HepG2 (cell line): ENCODE measurements around the gene SNIP1. TPM values are rescaled to one million over a fixed set of nuclear protein-coding genes. Genes with fewer than 3 reads are reported as not detected.

Experiments
- CHCHD3 ChIP-seq: sonication (generic); formaldehyde crosslinking; IDR thresholded peaks from 2 replicates; pipeline ENCODE4 v1.8.0; 2022; ENCODE audit warnings: mild to moderate bottlenecking, missing genetic modification reagents, moderate library complexity
- GABPB1 ChIP-seq: IDR thresholded peaks from 2 replicates; pipeline ENCODE4 v1.6.1; 2016; ENCODE audit warnings: mild to moderate bottlenecking, missing genetic modification reagents, moderate library complexity, missing compliant biosample characterization
- GPBP1L1 ChIP-seq: sonication (generic); formaldehyde crosslinking; IDR thresholded peaks from 2 replicates; pipeline ENCODE4 v1.5.0; 2020; ENCODE audit warnings: mild to moderate bottlenecking, missing genetic modification reagents
- GPN1 ChIP-seq: sonication (generic); formaldehyde crosslinking; IDR thresholded peaks from 2 replicates; pipeline ENCODE4 v1.5.1; 2020; ENCODE audit warnings: missing genetic modification reagents, borderline replicate concordance
- GZF1 ChIP-seq: sonication (generic); formaldehyde crosslinking; IDR thresholded peaks from 2 replicates; pipeline ENCODE4 v1.5.1; 2020; ENCODE audit warnings: mild to moderate bottlenecking, missing genetic modification reagents
- HDAC6 ChIP-seq: fragments of 200-600 bp; sonication (generic); IDR thresholded peaks from 2 replicates; pipeline ENCODE4 v1.7.0; 2017; ENCODE audit warnings: mild to moderate bottlenecking, antibody characterized with exemption, low read length, low read depth
- JUN ChIP-seq: sonication (generic); formaldehyde crosslinking; IDR thresholded peaks from 2 replicates; pipeline ENCODE4 v1.4.0; 2020; ENCODE audit warnings: mild to moderate bottlenecking, missing genetic modification reagents
- KLF15 ChIP-seq: sonication (generic); formaldehyde crosslinking; IDR thresholded peaks from 2 replicates; pipeline ENCODE4 v1.8.1; 2023; ENCODE audit warnings: borderline replicate concordance, mild to moderate bottlenecking, inconsistent platforms, missing genetic modification reagents, mixed read lengths
- NFIC ChIP-seq: IDR thresholded peaks from 2 replicates; pipeline ENCODE4 v1.6.1; 2012; ENCODE audit warnings: mild to moderate bottlenecking, low read length, inconsistent platforms
- SNAPC2 ChIP-seq: sonication (generic); formaldehyde crosslinking; IDR thresholded peaks from 2 replicates; pipeline ENCODE4 v1.8.1; 2022; ENCODE audit warnings: mild to moderate bottlenecking, missing genetic modification reagents
- TCF12 ChIP-seq, 2 experiments: fragments of 450-650 bp in 1 of 2; sonication (generic) in 1 of 2; formaldehyde crosslinking in 1 of 2; IDR thresholded peaks; 2 replicates each; pipeline versions ENCODE4 v1.6.1 to v1.8.0; 2017 to 2022; ENCODE audit warnings: antibody characterized with exemption in 1 of 2, mild to moderate bottlenecking in 1 of 2, missing genetic modification reagents in 1 of 2, moderate library complexity in 1 of 2
- TEAD3 ChIP-seq: optimal IDR thresholded peaks from 2 replicates; pipeline ENCODE3; 2016; ENCODE audit warnings: borderline replicate concordance
- ZFP62 ChIP-seq: sonication (generic); formaldehyde crosslinking; IDR thresholded peaks from 2 replicates; pipeline ENCODE4 v1.4.0; 2020; ENCODE audit warnings: missing genetic modification reagents
- ZMYM2 ChIP-seq: sonication (generic); formaldehyde crosslinking; IDR thresholded peaks from 2 replicates; pipeline ENCODE4 v1.8.0; 2022; ENCODE audit warnings: mild to moderate bottlenecking, missing genetic modification reagents
- ZNF18 ChIP-seq: sonication (generic); formaldehyde crosslinking; IDR thresholded peaks from 2 replicates; pipeline ENCODE4 v1.8.0; 2022; ENCODE audit warnings: mild to moderate bottlenecking, missing genetic modification reagents; ENCODE audit not compliant: insufficient replicate concordance
- ZNF251 ChIP-seq: sonication (generic); formaldehyde crosslinking; IDR thresholded peaks from 2 replicates; pipeline ENCODE4 v1.9.0; 2021; ENCODE audit warnings: mild to moderate bottlenecking, missing genetic modification reagents
- ZNF296 ChIP-seq: sonication (generic); formaldehyde crosslinking; conservative IDR thresholded peaks from 2 replicates; pipeline ENCODE4 v1.5.0; 2020; ENCODE audit warnings: mild to moderate bottlenecking, missing genetic modification reagents
- ZNF441 ChIP-seq: sonication (generic); formaldehyde crosslinking; IDR thresholded peaks from 2 replicates; pipeline ENCODE4 v1.7.0; 2021; ENCODE audit warnings: missing genetic modification reagents, borderline replicate concordance
- ZNF572 ChIP-seq: sonication (generic); formaldehyde crosslinking; IDR thresholded peaks from 2 replicates; pipeline ENCODE4 v1.5.1; 2020; ENCODE audit warnings: mild to moderate bottlenecking, missing genetic modification reagents
- ZNF580 ChIP-seq: IDR thresholded peaks from 2 replicates; pipeline ENCODE4 v1.6.1; 2016; ENCODE audit warnings: low read depth, borderline replicate concordance
- ZNF672 ChIP-seq: sonication (generic); formaldehyde crosslinking; IDR thresholded peaks from 2 replicates; pipeline ENCODE4 v1.8.1; 2022; ENCODE audit warnings: missing genetic modification reagents
- ZNF691 ChIP-seq: sonication (generic); formaldehyde crosslinking; IDR thresholded peaks from 2 replicates; pipeline ENCODE4 v1.4.0; 2020; ENCODE audit warnings: missing genetic modification reagents, low read depth, mild to moderate bottlenecking, borderline replicate concordance
- ZNF775 ChIP-seq: sonication (generic); formaldehyde crosslinking; IDR thresholded peaks from 2 replicates; pipeline ENCODE4 v1.4.0; 2020; ENCODE audit warnings: missing genetic modification reagents, mild to moderate bottlenecking, moderate library complexity, borderline replicate concordance
- ZSCAN20 ChIP-seq: sonication (generic); formaldehyde crosslinking; IDR thresholded peaks from 2 replicates; pipeline ENCODE4 v1.4.0; 2020; ENCODE audit warnings: missing genetic modification reagents, mild to moderate bottlenecking, borderline replicate concordance
- ZSCAN30 ChIP-seq: sonication (generic); formaldehyde crosslinking; IDR thresholded peaks from 2 replicates; pipeline ENCODE4 v1.5.0; 2020; ENCODE audit warnings: mild to moderate bottlenecking, missing genetic modification reagents
- ZZZ3 ChIP-seq: sonication (generic); formaldehyde crosslinking; IDR thresholded peaks from 2 replicates; pipeline ENCODE4 v1.4.0; 2020; ENCODE audit warnings: missing genetic modification reagents, mild to moderate bottlenecking, borderline replicate concordance
- polyA plus RNA-seq, 8 experiments: library from polyadenylated mRNA; depleted of rRNA in 3 of 8; stranded (reverse) in 7 of 8; unstranded in 1 of 8; fragments of >200 nt; fragmentation: Illumina TruSeq in 4 of 8; extraction: Trizol in 4 of 8; gene quantifications; 2 replicates each; pipeline versions ENCODE4 v1.2.1 to v1.2.3, GENCODE V29; 2011 to 2016; ENCODE audit warnings: low read depth in 4 of 8, missing spikeins in 1 of 8, mixed read lengths in 1 of 8; ENCODE audit not compliant: insufficient read depth in 1 of 8
- total RNA-seq, 5 experiments: library from RNA; depleted of rRNA; stranded (reverse); fragments of >200 nt; fragmentation: Illumina TruSeq; extraction: Trizol; gene quantifications; 2 replicates each; pipeline ENCODE4 v1.2.3, GENCODE V29; 2016; ENCODE audit warnings: low read depth in 1 of 5

Gene SNIP1
- total and polyA plus RNA-seq, 2 of the 13 experiments (the other 11 are each of a cell fraction or from before 2014, with no cell fraction given) = 5.5 to 11.2 TPM

- TF ChIP-seq ZNF18 (CRISPR knock-in tag) (no peak), ZNF441 (CRISPR knock-in tag) (no peak), JUN (CRISPR knock-in tag) (no peak), ZSCAN30 (CRISPR knock-in tag) (no peak), ZNF251 (CRISPR knock-in tag) (no peak), ZMYM2 (peak; percentile 95), ZNF775 (CRISPR knock-in tag) (no peak), GPN1 (CRISPR knock-in tag) (no peak), TCF12 (IDR thresholded peaks at IDR 0.05) (no peak), TCF12 (CRISPR knock-in tag; IDR thresholded peaks at IDR 0.05) (no peak), CHCHD3 (CRISPR knock-in tag) (no peak), GZF1 (CRISPR knock-in tag) (no peak), HDAC6 (no peak), SNAPC2 (CRISPR knock-in tag) (no peak), NFIC (no peak), ZNF672 (CRISPR knock-in tag) (no peak), GPBP1L1 (CRISPR knock-in tag) (no peak), ZFP62 (no peak), ZNF580 (CRISPR knock-in tag) (0 out of 2 replicates have a peak, but pooled peaks have one; percentile 35), ZNF296 (no peak), ZNF691 (CRISPR knock-in tag) (no peak), GABPB1 (CRISPR knock-in tag) (no peak), TEAD3 (CRISPR knock-in tag) (peak; percentile 97), ZSCAN20 (CRISPR knock-in tag) (no peak), ZNF572 (0 out of 2 replicates have a peak, but pooled peaks have one; percentile 66), ZZZ3 (CRISPR knock-in tag) (no peak), KLF15 (CRISPR knock-in tag) (no peak)
Observed at GRCh38 chr1:37561133-37562132, 7.3 kb upstream of the SNIP1 start (continued).
